ENCODE measurements around the gene STARD5.

The STARD5 gene

DNA sequence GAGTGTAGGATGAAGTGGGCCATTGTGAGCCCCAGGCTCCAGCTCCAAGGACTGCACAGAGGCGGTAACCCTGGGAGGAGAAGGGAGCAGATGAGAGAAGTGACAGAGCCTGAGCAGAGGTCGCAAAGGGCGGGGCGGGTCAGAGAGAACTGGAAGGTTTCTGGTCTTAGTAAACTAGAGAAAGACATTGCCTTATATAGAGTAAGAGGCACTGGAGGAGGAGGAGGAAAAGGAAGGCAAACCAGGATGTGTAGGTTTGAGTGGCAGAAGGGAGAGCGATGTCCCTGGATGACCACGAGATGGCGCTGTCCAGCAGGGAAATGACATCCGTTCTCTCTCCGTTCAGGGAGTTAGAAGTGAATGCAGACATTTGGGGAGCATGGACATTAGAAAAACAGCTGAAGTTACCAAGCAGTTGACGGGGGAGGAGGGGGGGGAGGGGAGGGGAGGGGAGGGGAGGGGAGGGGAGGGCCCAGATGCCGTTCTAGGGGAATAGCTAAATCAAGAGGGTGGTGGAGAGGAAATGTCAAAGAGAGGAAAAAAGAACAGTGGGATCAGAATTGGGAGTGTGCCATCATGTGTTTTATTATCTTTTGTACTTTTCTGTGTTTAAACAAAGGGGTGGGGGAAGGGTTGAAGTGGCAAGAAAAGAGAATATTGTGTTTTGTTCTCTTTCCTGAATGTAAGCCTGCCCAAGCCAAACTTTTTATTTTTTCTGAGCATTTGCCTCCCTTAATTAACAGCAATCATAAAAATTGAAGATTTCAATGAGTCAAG, 48.8 kb downstream of the STARD5 start:
- TF ChIP-seq GATA2 (IDR thresholded peaks at IDR 0.05; ENCODE audit: low read depth, low read length) (no peak), GATA3 (IDR thresholded peaks at IDR 0.05; ENCODE audit: low read depth, low read length) (no peak)

DNA sequence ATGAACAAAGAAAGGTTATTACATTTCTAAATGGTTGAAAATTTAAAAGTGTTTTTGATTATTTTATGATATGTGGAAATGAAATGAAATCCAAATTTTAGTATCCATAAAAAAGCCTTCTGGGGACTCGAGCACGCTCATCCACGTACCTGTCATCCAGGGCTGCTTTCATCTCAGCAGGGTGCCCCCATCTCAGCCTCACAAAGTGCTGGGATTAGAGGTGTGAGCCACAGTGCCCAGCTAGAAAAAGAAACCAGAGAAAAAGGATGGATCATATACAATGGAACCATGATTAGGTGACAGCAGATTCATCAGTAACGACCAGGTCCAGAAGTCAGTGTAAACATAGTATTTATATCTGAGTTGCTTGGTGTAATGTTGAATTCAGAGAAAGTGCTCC, 49.7 kb downstream of the STARD5 start:
- TF ChIP-seq GATA3 (IDR thresholded peaks at IDR 0.05; ENCODE audit: low read depth, low read length) (no peak), GATA2 (IDR thresholded peaks at IDR 0.05; ENCODE audit: low read depth, low read length) (no peak)

DNA sequence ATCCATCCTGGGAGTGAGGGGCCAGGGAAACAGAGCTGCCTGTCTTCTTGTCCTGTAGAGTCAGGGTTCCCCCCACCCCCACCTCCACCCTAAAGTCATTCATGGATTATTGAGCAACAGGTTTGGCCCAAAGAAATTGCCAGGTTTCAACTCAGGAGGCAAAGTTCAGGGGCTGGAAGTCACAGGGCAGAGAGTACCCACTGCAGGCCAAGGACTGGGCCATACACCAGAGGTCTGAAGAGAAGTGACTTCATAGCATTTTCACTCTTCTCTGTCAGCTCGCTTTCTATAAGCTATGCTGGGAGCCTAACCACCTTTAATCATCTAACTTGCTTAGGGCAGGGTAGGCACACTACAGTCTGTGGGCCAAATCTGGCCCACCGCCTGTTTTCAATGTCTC, 50.1 kb downstream of the STARD5 start:
- TF ChIP-seq GATA2 (IDR thresholded peaks at IDR 0.05; ENCODE audit: low read depth, low read length) (no peak), GATA3 (IDR thresholded peaks at IDR 0.05; ENCODE audit: low read depth, low read length) (no peak)

DNA sequence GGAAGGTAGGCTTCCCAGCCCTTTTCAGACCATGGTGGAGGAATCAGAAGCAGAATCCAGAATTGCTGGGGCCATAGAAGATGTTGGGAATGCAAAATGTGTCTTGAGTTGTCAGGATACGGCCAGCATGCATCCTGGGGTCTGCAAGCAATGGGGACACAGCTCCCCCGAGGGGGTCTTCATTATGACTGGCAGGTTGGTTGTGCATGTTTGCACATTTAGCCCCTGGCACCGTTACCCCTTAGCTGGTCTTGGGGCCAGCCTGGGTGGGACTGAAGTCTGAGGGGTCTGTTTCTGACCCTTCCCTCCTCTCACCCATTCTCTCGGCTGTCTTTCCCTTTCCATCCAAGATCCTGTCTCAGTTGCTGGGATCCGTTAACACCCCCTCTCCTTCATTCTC, 50.7 kb downstream of the STARD5 start:
- TF ChIP-seq GATA3 (IDR thresholded peaks at IDR 0.05; ENCODE audit: low read depth, low read length) (no peak), GATA2 (IDR thresholded peaks at IDR 0.05; ENCODE audit: low read depth, low read length) (no peak)

DNA sequence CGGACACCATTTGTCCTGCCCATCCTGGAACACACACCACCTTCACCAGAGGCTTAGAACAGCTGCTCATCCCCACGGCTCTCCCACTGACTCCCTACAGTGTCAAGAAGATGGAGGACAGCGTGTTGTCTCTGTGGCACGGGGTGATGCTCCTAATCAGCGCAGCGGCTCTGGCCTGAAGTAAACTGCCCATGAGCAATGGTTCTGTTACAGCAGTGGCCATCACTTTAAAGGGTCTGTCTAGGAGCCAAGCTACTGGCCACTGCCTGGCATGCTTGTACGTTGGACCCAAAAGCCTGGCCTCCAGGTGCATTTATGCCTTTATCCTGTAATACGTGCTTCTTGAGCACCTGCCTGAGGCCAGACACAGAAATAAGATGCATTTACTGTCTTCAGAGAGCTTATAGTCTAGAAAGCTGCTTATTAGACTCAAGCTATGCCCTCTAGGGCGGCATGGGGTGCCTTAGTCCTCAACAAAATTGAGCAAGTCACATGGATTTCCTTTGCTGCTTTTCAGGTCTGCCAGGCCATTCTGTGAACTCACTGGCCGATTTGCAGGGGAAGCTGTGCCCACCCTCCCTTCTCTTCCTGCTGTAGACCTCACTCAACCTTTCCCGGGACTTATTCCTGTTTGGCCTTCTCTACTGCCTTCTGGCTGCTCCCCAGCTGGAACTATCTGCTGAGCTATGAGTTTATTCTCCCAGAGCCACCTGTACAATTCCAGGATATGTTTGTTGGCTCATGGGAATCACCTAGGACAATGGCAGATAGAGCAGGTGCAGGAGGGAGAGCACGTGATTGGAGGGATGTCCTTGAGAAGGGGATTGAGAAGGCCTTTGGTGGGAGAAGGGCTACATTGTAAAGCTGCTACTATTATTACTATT, 51.9 kb downstream of the STARD5 start:
- no peak for TF ChIP-seq GATA3 (IDR thresholded peaks at IDR 0.05; ENCODE audit: low read depth, low read length)
- TF ChIP-seq GATA2 (IDR thresholded peaks at IDR 0.05; ENCODE audit: low read depth, low read length) = no peak

DNA sequence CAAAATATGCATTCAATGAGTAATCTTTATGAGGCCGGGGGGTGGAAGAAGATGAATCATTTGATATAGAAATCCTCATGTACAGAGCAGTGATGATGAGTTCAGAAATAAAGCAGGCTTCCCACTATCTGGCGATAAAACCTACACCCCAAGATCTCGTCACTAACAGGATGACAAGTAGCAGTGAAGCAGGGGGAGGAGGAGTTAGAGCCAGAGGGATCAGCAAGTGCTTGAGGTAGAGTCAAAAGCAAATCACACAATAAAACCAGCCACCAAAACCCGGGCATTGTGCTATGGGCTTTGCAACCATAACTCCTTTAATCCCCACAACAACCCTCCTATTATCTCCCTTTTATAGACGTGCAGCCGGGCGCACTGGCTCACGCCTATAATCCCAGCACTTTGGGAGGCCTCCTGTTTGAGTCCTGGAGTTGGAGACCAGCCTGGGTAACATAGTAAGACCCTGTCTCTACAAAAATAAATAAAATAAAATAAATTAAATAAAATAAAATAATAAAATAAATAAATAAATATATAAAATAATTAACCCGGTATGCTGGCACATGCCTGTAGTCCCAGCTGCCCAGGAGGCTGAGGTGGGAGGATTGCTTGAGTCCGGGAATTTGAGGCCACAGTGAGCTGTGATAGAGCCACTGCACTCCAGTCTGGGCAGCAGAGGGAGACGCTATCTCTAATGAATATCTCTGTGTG, 53.0 kb downstream of the STARD5 start:
- TF ChIP-seq GATA3 (IDR thresholded peaks at IDR 0.05; ENCODE audit: low read depth, low read length) = no peak
- TF ChIP-seq GATA2 (IDR thresholded peaks at IDR 0.05; ENCODE audit: low read depth, low read length) = no peak

DNA sequence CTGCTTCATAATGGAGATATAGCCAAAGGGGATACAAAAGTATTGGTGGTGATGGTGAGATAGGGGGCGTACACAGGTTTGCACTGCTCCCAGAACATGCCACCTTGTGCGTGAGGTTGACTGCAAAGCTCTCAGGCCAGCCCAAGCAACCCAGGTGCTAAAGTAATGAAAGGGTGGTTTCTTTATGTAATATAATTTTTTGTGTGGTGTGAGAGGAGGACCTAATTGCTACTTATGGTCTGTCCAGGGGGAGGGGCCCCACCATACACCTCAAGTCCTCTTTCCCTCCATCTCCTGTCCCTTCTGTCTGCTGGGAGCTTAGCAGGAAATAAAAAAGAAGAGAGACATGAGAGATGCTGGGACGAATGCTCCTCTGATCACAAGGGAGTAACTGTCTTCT, 53.8 kb downstream of the STARD5 start:
- no peak for TF ChIP-seq GATA3 (IDR thresholded peaks at IDR 0.05; ENCODE audit: low read depth, low read length)

DNA sequence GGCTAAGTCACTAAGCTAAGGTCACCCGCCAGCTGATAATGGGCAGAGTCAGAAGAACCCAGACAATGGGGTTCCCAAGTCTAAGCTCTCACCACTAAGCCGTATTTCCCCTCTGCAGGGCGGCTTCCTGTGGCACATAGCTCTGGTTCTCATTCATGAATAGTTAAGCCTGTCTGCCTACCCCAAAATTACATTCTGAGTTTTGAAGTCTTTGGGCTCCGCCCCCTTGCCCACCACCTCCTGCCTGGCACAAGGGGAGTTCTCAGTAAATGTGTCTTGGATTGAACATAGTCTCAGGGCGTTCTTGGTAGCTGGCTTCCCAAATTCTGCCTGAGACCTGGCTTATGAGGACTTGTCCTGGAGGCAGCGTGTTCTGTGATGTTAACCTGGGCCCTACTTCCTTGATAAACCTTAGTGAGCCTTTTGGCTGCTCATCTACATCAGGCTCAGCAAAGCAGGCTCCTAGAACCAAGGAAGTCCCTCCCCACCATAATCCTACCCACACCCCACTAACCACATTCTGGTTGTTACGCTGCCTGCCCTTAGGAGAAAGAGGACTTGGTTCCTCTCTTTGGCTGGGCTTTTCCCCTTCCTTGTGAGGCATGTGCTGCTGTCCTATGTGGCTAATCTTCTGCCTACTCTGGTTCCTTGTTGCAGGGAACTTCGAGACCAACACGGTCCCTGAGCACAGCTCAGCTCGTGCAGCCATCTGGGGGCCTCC, 54.9 kb downstream of the STARD5 start:
- no peak for TF ChIP-seq GATA2 (IDR thresholded peaks at IDR 0.05; ENCODE audit: low read depth, low read length)
- TF ChIP-seq GATA3 (IDR thresholded peaks at IDR 0.05; ENCODE audit: low read depth, low read length) = no peak

DNA sequence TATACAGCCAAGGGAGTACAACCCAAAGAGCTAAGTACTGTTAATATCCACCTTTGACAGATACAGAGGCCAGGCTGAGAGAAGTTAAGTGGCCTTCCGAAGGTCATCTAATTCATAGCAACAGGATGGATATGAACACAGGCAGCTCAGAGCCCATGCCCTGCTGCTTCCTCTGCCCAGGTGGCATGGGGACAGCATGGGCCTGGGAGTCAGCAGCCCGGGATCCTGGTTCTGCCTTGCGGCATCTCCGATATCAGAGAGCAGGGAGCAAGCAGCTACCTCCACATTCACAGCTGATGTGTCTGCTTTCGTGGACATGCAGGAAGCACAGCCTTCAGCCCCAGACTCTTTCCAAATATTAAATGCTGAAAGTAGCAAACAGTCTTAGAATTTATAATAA, 55.6 kb downstream of the STARD5 start:
- no peak for TF ChIP-seq GATA2 (IDR thresholded peaks at IDR 0.05; ENCODE audit: low read depth, low read length)
- no peak for TF ChIP-seq GATA3 (IDR thresholded peaks at IDR 0.05; ENCODE audit: low read depth, low read length)

DNA sequence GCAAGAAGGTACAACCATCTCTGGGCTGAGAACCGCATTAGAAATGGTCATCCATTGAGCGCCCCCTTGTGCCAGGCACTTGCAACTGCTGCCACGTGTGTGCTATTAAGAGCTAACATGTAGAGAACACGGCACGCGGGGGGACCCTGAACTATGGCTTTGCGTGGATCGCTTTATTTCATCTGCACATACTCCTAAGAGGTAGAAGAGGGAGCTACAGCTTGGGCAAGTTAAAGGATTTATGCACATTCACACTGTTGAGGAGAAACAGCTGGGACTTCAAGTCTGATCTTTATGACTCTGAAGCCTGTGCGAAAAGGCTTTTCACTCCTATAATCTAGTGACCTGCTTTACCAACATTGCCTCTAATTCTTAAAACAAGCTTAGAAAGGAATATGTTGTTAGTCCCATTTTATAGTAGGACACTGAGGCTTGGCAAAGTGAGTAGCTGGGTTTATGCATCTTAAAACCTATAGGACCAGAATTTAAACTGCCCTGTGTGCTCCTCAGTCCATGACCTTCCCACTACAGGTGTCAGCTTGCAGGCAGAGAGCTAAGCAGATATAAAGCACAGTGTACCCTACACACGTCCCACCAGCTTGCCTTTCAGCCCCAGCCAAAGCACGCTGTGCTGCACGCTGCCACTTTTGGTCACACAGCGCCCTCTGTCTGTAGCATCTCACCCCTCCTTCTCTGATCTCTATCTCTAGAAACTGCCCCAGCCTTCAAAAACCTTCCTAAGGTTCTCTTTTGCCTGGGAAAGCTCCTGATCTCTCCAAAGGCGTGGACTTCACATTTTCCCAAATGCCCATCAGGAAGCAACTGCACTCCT, 57.8 kb downstream of the STARD5 start:
- TF ChIP-seq GATA3 (IDR thresholded peaks at IDR 0.05; ENCODE audit: low read depth, low read length) (peak; percentile 77), GATA2 (IDR thresholded peaks at IDR 0.05; ENCODE audit: low read depth, low read length) (peak; percentile 96)

DNA sequence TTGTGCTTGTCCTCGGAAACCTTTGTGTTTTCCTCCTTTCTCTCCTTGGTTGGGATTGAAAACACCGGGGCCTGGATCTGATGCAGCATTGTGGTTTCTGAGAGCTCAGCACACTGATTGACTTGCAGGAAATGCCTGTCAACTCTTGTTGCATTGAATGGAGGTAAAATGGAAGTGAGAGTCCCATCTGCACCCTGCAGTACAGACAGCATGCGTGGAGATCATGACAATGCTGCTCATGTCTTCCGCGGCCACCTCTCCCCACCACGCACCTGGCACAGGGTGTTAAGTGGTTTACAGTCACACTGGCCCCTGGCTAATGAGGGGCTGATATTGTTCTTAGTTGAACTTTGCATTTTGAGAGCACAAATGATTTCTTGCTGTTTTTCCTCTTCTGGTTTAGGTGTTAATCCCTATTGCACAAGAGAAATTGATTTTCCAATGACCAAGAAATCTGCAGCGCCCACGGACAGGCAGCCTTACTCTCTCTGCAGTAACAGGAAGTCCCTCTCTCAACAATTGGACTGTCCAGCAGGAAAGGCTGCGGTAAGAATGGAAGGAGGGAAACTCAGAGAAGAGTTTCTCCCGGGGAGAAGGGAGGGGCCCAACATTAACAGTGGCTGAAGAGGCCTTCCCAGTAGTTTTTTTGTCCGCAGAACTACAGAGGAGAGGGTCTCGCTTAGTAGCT, 58.5 kb downstream of the STARD5 start:
- no peak for TF ChIP-seq GATA2 (IDR thresholded peaks at IDR 0.05; ENCODE audit: low read depth, low read length)
- no peak for TF ChIP-seq GATA3 (IDR thresholded peaks at IDR 0.05; ENCODE audit: low read depth, low read length)

DNA sequence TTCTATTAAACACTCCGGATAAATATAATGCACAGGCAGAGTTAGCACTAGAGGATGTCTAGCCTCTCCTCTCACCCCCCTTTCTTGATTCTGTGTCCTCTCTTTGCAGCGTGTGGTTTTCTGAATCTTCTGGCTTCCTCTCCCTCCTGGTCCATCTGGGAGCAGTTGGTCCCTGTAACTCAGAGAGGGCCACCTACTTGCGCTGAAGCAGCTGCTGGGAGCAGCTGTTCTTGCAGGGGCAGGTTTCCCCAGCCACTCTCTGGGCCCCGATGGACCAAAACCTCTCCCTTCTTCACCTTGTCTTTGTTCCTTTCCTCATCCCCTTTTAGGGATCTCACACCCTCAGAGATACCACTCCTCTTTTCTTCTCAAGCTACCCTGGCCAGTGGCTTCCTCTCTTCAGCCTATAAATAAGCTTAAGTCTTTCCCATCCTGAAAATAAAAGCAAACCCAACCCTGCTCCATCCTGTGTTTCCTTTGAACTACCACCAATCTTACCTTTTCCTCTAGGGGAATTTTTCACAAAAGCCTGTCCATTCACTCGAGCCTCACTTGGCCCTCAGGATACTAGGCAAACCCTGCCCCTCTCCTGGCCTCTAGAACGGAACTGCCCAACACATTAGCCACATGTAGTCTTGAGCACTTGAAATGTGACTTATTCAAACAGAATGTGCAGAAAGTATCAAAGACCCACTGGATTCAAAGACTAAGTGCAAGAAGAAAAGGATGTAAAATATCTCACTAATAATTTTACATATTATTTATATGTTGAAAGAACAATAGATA, 59.7 kb downstream of the STARD5 start:
- no peak for TF ChIP-seq GATA2 (IDR thresholded peaks at IDR 0.05; ENCODE audit: low read depth, low read length)
- TF ChIP-seq GATA3 (IDR thresholded peaks at IDR 0.05; ENCODE audit: low read depth, low read length) = no peak

Data from SH-SY5Y (cell line).